OCI-M2 (cell line): ENCODE data around the gene PREP.

Experiments
- DNase-seq: peaks from one replicate; lab custom pipeline; 2025; ENCODE audit not compliant: unreplicated experiment; lab: John Stamatoyannopoulos, UW

Gene PREP

DNA sequence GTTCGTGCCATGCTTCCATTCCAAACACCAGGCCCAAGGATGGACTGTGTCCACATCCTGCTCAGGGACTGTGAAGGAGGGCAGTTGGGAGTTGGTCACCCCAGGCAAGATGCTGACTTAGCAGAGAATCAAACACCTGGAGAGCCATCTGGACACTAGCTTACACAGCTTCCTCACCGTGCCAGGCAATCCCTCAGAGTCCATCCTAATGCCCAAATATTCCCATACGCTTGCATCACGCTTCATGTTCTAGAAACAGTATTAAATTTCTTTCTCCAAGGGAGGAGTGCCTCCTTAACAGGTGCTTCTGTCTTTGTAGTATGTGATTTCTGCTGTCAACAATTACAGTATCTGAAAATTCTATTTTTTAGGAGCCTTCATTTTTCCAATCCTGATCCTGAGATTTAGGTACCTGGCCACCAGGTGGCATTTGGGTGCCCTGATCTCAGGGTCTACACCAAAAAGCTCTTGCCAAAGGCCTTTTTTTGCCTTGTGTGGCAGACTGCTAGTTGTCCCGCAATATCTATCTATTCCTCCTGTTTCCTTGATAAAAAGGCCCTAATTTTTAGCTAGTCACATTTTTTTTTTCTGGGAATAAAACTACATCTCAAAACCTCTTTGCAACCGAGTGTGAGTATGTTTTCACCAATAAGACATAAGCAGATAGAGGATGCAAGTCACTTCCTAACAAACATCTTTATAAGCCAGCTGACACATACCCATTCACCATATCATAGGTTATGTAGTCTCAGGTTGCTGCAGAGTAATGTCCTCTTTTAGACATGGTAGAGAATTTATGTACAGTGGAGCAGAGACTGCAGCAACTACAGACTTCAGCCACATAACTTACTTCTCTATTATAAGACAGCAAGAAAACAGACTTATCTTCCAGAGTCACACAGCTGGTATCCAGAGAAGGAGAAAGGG lies 85.0 kb downstream of the PREP start:
- no peak for DNase-seq

DNA sequence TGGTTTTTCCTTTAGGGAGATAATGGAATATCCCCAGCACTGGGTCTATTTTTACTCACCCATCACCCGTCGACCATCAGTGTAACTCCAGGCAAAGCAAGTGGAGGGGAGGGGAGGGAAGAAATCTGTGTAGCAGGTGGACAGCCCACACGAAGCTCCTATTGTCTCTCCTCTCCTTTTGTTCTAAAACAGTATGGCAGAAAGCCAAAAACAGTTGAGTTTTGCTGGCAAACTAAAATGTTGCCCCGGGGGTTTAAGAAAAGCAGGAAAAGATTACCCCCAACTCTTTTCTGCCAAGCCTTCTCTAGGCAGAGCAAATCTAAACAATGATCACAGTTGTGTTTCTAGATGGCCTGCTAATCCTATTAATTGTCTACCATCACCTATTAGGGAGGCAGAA lies 89.7 kb downstream of the PREP start:
- DNase-seq = no peak

DNA sequence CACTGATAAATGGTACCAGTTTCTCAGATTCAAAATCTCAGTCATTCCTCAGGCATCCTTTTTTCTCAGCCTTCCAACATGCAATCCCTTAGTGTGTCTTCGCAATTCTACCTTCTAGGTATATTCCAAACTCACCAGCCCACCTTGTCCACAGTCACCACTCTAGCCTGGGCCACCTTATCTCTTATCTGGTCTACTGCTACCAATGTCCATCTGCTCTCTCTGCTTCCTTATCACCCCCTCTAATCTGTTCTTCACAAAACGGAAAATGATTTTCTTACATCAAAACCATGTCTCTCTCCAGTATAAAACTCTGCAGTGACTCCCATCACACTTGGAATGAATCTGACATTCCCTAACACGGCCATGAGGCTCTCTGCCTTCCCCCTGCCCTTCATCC lies 91.9 kb downstream of the PREP start:
- DNase-seq = no peak

DNA sequence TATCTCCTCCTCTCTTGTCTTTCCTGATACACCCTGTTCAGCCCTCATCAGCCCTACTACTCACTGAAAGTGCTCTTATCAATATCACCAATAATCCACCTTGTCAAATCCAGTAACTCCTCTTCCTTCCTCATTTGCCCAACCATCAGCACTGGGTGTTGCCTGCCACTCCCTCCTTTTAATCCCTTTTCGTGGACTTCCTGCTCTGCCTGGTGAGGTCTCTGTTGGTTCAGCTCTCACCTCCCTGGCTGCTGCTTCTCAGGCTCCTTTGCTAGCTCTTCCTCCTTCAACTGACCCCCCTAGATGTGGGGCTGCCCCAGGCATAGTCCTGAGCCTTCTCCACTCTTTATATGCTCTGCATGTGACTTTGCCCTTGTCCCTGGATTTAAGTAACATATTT lies 92.5 kb downstream of the PREP start:
- no peak for DNase-seq

DNA sequence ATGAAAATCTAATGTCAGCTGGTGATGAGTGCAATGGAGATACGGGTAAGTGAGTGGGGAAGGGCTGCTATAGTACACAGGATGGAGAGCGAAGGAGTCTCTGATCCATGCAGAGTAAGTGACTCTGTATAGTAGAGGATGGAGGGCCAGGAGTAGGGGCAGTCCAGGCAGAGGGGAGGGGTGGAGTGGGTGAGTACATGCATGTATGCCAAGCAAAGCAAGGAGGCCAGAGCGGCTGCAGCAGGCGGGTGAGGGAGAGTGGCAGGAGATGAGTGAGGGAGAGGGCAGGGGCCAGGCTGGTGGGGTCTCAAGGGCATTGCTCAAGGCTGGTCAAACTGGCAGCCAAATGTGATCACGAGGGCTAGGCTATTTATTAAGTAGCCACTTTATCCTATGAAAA lies 94.0 kb downstream of the PREP start:
- no peak for DNase-seq

DNA sequence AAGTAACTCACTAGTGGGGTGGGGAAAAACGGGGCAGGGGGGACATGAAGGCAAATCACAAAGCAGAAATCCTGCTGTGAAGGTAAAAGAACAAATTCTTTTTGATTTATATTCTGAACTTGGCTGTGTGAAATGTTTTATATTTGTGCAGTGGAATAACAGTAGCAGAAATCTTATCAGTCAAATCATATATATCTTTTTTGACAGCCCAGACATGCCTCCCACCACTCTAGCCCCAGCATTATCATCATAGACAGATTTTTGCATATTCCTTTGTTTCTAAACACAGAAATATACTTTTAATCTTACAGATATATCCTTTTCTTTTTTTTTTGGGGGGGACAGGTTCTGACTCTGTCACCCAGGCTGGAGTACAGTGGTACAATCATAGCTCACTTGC lies 97.4 kb downstream of the PREP start:
- DNase-seq = no peak

DNA sequence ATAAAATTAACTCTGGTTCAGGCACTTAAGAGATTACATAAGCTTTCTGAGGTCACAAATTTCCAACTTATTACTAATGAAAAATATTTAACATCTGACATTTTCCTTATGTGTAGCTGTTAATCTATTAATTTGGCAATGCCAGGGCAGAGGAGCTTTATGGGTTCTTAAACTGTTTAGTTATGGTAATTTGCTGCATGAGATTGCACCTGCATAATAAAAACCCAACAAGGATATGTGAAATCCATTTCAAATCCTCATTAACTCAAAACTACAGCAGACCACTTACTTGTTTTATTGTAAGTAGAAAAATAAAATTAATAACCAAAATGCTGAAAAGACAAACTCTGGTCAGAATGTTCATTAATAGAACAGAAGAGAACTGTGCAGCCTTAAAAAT lies 98.1 kb downstream of the PREP start:
- no peak for DNase-seq

DNA sequence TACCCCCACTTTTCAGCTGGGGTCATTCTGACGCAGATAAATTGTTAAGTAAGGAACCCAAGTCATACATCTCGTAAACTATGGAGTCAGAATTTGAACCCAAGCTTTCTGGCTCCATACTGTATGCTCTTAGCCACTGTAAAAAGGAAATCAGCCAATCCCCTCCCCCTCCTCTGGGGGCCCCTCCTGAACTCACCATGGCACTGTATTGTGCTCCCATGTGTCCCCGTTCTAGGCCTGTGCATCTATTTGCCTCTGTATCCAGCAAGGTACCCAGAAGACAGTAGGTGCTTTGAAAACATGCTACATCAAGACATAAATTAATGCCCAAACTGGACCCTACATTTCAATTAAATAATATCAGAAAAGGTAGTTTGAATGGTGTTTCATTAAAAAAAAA lies 98.5 kb downstream of the PREP start:
- DNase-seq = no peak

DNA sequence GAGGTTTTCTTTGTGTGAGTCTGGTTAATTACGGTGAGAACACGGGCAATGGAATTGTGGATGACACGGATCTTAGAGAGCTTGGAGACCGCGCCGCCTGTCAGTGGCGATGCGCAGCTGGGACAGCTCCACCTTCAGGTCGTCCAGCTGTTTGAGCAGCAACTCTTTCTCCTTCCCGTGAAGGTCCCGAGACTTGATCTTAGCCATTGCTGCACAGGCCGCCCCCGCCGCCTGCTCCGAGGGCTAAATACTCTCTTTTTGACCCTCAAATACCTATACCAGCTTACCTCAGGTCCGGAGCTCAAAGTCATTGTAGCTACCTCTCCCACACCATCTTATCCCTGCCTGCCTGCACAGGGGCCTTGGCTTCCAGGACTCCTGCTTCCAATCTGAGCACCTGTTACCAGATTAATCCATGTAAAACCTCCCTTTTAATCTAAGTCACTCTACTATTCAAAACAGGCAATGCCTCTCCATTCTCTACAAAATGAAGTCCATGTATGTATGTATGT lies 100.2 kb downstream of the PREP start:
- DNase-seq = no peak

DNA sequence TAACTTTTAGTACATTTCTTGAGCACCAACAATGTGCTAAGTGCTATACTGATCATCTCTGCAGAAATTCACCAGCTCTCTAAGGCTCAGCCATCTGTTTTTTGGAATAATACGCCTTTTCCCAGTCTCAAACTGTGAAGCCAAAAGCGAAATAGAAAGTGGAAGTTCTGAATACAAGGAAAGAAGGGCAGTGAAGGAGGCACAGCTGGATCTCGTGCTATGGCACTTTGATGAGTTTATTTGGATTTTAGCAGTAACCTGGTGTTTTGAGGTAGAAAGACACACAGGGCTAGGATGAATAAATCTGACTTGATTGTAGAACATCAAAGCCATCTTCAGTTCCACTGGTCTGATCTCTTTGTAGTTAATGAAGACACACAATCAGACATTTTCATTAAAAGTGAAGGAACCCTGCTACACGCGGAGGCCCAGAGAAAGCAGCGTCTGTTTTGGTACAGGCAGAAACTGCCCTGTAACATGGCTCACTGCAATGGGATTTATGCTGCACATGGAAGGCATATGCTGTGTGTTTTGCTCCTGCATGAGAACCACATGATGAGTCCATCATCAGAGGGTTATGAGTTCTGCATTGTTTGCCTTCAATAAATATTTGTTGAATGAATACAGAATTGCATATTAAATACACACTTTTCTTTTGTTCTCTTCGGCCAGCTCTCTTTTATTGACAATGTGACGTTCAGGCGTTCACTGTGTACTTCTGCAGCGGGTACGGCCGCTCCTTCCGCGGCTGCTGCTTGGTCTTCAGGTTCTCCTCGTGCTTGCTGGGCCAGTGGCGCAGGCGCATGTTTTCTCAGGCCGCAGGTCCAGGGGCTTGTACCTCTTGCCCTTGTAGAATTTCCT lies 100.9 kb downstream of the PREP start:
- DNase-seq = no peak

DNA sequence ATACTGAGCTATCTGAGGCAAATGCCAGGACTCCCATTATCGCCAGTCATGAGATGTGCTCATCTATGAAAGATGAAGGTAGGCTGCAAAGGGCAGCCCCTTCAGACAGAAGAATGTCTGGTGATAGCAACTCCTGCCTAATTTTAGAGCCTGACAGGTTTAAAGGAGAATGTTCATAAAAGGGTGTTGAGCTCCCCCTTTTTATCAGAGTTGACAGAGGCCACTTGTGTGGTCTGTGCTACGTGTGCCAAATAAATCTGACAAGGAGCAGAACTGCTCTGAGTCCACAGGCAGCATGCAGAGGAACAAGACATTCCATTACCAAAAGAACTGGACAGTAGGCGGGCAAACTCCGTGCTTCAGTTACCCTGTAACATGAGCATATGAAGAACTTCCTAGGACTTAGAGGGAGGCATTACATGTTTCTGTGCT lies 101.8 kb downstream of the PREP start:
- DNase-seq = no peak

DNA sequence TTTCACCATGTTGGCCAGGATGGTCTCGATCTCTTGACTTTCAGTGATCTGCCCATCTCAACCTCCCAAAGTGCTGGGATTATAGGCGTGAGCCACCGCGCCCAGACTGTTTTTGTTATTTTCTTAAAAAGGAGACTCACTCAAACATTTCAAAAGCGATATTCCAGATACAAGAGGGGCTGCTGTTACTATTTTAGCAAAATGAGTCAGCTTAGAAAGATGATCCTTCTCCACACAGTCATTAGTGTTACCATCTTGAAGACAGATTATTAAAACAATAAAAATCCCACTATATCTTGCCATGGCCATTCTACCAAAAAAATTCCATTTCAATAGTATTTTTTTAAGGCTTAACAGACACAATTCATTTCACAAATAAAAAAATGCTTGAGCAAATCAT lies 102.8 kb downstream of the PREP start:
- DNase-seq = no peak

DNA sequence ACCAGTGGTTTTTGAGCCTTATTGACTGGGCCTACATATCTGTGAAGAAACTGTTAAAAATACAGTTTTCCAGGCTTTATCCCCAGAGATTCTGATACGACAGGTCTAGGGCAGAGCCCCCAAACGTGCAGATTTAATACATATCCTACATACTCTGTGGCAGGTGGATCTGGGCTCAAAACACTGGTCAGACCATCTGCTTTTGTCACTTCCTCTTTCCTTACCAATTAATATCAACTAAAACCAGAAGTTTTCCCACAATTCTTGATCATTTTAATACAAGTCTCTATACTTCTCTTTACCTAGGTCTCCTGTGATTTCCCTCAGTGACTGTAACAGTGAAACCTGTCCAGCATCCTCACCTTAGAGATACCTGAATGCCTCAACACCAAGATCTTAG lies 108.8 kb downstream of the PREP start:
- DNase-seq = no peak

DNA sequence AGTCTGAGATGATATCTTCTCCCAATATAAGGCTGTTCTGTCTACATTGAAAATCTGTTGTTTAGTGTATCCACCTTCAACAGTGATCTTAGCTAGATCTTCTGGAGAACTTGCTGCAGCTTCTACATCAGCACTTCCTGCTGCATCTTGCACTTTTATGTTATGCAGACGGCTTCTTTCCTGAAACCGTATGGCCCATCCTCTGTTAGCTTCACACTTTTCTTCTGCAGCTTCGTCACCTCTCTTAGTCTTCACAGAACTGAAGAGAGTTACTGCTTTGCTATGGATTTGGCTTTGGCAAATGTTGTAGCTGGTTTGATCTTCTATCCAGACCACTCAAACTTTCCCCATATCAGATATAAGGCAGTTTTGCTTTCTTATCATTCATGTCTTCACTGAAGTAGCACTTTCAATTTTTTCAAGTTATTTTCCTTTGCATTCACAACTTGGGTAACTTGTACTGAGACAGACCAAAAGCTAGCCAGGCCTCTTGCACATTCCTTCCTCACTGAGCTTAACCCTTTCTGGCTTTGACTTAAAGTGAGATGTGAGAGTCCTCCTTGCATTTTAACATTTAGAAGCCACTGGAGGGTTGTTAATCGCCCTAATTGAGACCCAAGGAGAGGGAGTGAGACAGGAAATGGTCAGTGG lies 110.1 kb downstream of the PREP start:
- DNase-seq = no peak

DNA sequence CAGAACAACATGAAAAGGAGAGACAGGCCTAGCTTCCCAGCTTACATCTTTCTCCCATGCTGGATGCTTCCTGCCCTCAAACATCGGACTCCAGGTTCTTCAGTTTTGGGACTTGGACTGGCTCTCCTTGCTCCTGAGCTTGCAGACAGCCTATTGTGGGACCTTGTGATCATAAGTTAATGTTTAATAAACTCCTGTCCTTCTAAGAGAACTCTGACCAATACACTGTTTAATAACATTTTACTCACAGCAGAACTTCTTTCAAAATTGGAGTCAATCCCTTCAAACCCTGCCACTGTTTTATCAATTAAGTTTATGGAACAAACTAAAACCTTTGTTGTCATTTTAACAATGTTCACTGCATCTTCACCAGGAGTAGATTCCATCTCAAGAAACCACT lies 111.4 kb downstream of the PREP start:
- no peak for DNase-seq

DNA sequence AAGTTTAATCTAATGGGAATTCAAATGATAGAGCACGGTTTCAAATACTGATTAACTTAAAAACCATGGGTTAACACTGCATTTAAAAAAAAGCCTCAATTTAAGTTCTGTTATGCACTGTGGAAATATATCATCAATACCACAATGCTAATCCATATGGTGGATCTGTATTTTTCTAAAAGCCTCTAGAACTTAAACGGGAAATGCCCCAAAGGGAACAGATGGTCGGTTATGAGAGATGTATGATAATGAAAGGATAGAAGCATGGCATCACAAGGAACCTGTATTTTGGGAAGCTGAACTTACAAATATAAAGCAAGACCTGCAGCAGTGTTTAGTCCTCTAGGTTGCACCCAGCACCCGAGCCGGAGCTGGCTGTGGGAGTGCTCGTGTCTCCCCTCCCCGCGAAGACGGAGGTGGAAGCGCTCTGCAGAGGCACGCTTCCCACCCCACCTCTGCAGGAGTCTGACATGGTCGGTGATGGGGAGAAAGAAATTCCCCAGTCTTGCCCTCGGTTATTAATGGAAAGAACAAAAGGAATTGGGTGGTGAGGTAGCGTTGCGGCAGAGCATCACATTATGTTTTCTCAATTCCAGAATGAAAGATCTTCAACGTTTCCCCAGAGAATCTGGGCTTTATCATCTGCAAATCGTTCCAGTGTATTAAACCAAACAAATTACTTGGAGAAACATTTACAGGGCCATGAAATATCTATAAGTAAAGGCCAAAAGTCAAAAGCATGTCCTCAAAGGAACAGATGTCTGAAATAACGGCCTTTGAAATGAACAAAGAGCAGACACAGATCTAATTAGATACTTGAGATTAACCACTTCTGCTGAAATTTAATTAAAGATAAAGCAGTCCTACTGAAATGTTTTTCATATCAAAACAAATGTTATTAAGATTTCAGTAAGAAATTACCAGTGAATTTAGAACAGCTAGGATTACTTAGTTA lies 120.0 kb downstream of the PREP start:
- no peak for DNase-seq

DNA sequence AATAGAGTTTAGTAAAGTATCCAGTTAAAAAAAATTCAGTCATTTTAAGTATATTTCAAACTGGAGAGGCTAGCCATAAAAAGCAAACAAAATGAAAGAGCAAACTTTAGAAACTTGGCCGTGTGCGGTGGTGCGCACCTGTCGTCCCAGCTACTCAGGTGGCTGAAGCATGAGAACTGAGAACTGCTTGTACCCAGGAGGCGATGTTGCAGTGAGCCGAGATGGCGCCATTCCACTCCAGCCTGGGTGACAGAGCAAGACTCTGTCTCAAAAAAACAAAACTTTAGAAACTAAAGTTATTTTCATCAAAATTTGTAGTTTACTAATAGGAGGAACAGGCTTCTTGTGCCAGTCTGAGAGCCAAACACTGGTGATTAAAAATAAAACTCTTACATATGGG lies 122.8 kb downstream of the PREP start:
- no peak for DNase-seq

DNA sequence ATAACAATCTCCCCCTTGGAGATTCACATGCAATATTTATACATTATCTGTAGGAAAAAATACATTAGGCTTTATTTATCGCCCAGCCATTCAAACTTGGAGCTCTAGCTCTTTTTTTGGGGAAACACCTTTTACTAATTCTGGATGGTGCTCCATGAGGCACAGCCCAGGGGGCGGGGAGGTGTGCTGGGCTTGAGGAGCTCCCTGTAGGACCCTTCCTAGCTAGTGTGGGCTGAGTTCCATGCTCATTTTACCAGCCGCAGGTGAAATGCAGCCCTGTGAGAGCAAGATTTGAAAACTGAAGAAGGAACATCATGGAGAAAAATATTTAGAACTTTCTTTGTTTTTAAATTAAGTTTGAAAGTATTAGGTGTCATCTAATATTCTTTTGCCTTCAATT lies 123.4 kb downstream of the PREP start:
- DNase-seq = no peak

DNA sequence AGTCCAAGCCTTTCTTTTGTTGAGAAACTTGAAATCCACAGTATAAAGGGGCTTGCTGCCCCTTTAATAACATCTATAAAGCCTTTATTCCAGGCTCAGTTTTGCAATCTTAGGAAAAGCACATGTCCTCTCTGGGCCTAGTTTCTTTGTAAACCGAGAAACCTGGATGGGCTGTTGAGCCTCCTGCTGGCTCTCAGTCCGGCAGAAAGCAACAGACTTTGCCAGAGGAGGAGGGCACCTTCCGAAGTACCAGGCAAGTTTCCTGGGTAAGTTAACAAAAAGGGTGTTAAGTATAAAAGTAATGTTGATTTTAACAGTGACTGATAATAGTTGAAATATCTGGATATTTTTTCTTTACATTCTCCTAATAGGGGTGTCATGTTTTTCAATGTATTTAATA lies 124.1 kb downstream of the PREP start:
- no peak for DNase-seq

DNA sequence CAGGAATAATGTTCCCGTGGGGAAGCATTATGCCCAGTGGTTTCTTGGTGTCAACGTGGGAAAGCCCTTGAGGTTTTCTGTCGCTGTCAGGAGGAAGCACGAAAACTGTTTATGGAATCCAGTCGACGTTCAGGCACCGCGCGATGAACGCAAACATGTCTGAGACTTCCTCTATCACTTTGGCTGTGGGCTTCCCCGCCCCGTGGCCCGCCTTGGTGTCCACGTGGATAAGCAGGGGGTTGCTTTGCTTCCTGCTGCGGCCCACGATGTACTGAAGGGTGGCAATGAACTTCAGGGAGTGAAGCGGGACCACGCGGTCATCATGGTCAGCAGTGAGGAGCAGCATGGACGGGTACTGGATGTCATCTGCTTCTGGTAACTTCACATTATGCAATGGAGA lies 124.8 kb downstream of the PREP start:
- no peak for DNase-seq
